Coronary artery (tissue), 2 donors: ENCODE measurements around the gene PAIP1.
A peak's percentile ranks its signal among the peaks of the same experiment; 100 is the strongest.
"Not testable (repeated sequence)": the region's sequence is repeated elsewhere in the genome, so short reads cannot be mapped to it uniquely, and the experiment has no call there.

Source experiments
- DNase-seq: peaks from one replicate; pipeline ENCODE4 v3.0.0-alpha.2; 2017; ENCODE audit warnings: low spot score
- H3K27ac ChIP-seq, 2 donors: fragments of 200-600 bp; sonication (generic); one replicate each; pipeline ENCODE4 v1.5.1; 2016 to 2019
- H3K4me3 ChIP-seq: fragments of 200-600 bp; sonication (generic); 2 replicates; pipeline ENCODE4 v1.5.1; 2016; ENCODE audit warnings: mild to moderate bottlenecking, moderate library complexity
- CTCF ChIP-seq: fragments of 200-600 bp; sonication (generic); IDR thresholded peaks from one replicate; pipeline ENCODE4 v1.5.1; 2019; ENCODE audit warnings: antibody characterized with exemption

PAIP1 gene

DNA sequence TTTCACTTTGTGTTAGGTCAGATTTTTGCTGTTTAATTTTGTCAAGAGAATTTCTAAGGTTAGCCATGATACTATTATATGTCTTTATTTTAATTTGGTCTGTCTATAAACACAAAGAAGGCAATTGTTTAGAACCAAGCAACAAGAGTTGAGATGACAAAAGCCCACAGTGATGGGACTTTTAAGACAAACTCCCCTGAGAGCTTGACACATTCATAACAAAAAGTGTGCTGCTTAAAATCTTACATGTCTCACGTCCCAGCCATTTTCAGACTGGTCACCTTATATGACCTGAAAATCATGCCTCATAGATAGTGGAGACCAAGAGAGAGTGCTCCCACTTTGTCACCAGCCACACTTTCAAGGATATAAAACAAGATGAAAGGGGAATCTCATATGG, 24.5 kb upstream of the PAIP1 start:
- Histone ChIP-seq H3K4me3 (no peak overlapping the region), H3K27ac (no peak overlapping the region)
- no peak for TF ChIP-seq CTCF
- DNase-seq: no peak

DNA sequence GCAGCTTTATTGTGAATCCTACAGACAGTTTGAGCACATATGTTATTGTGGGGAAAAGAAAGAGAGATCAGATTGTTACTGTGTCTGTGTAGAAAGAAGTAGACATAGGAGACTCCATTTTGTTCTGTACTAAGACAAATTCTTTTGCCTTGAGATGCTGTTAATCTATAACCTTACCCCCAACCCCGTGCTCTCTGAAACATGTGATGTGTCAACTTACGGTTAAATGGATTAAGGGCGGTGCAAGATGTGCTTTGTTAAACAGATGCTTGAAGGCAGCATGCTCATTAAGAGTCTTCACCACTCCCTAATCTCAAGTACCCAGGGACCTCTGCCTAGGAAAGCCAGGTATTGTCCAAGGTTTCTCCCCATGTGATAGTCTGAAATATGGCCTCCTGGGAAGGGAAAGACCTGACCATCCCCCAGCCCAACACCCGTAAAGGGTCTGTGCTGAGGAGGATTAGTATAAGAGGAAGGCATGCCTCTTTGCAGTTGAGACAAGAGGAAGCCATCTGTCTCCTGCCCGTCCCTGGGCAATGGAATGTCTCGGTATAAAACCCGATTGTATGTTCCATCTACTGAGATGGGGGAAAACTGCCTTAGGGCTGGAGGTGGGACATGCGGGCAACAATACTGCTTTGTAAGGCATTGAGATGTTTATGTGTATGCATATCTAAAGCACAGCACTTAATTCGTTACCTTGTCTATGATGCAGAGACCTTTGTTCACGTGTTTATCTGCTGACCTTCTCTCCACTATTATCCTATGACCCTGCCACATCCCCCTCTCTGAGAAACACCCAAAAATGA, 23.7 kb upstream of the PAIP1 start:
- not testable (repeated sequence) for H3K27ac ChIP-seq, DNase-seq

DNA sequence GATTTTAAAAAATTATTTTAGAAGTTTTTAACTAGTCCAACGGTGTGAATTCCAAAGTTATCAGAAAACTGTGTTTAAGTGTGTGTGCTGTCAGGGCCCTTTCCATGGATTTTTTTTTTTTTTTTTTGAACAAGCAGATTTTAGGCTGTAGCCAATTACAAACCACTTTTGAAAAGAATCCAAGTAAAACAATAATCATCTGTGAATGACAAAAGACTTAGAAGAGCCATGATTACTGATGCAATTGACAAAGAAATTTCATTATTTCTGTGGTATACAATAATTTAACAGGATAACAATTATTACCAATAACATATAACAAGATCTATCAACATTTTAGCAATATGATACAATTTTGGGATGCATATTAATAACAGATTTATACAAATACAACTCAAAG, 16.2 kb upstream of the PAIP1 start:
- DNase-seq: no peak
- H3K4me3 ChIP-seq: no peak overlapping the region
- peak overlapping the region in 1 of 2 donors; percentile 26 for H3K27ac ChIP-seq
- TF ChIP-seq CTCF: no peak

More for the DNA sequence above, 23.7 kb upstream of the PAIP1 start:
- H3K4me3 ChIP-seq: not testable (repeated sequence)

- no peak for TF ChIP-seq CTCF
- Histone ChIP-seq H3K27ac (peak overlapping the region; percentile 7 to 23), H3K4me3 (no peak overlapping the region)
- DNase-seq: no peak
Measured at GRCh38 chr5:43572357-43572756, 15.5 kb upstream of the PAIP1 start.

DNA sequence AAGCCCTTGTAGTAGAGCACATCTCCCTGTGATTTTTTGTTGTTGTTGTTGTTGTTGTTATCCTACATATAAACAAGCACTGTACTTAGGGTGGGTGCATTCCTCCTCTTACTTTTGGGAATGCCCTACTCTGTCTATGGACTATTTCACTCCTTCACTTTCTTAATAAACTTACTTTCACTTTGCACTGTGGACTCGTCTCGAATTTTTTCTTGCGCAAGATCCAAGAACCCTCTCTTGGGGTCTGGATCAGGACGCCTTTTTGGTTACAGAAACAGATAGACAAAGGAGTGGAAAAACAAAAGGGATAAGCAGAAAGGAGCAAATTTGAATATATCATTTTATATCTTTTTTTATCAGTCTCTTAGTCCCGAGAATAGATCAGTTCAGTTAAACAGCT, 14.4 kb upstream of the PAIP1 start:
- no peak for TF ChIP-seq CTCF
- DNase-seq: no peak
- peak overlapping the region; percentile 52 to 59 for H3K27ac ChIP-seq
- peak overlapping the region; percentile 48 for H3K4me3 ChIP-seq

DNA sequence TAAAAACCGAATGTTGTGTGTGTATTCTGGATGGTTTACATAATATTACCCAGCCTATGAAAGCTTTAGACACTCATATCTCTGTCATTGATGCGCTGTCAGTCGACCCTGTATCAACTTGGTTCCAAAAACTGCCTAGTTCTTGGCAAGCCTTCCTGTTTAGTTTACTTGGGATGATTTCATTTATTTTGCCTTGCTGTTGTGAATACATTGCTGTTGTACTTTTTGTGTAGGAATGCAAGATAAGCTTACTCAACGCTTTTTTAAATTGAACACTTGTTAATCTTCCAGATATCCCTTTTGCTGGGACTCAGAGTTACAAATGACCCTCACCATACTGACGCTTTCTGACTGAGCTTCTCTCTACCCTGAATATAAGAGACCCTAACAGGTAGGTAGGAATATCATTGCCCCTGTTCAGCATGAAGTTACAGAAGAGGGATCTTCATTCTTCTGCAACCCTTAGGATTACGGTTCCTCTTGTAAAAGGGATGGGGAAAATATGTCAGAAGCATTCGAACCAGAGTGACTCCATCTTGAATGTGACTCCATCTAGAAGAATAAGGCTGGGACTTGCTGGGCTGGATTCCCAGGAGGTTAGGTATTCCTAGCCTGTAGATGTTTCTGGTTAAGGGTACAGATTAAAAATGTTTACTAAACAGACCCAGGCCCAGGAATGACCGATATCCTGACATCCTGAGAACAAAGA, 13.7 kb upstream of the PAIP1 start:
- peak overlapping the region; percentile 52 to 59 for H3K27ac ChIP-seq
- TF ChIP-seq CTCF: no peak
- peak overlapping the region; percentile 48 for H3K4me3 ChIP-seq
- DNase-seq: no peak

DNA sequence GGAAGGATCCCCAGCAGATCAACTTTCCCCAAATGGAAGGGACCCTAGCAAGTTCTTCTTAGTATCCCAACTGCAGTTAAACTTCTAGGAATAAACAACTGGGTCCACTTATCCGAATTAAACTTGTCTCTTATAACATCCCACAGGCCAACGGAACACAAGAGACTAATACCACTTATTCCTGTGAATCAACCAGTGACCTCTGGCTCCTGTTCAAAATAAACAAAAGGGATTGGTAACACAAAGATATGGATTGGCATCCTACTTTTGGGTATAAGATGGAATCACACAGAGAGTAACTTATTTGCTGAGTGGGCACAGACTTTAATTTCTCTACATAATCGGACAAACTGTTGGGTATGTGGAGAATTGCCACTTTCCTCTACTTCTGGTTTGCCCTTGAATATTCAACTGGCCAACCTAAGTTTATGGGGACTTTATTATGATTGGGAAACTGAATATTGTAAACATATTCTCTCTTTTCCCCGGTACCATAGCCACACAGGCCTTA, 12.4 kb upstream of the PAIP1 start:
- H3K27ac ChIP-seq: no peak overlapping the region
- no peak for TF ChIP-seq CTCF
- H3K4me3 ChIP-seq: no peak overlapping the region
- no peak for DNase-seq
